Measurements from ENCODE around the gene LAMC3. TPM values are rescaled to one million over a fixed set of nuclear protein-coding genes. Genes with fewer than 3 reads are reported as not detected.

The LAMC3 gene
- total RNA-seq, 4 donors from 2014 or later, result 0.06 to 0.50 (median 0.34) TPM; not detected in 1

- peaks cover 77 to 98% (median 94%) of the 10 kb centered on the region in 4 donors for H3K36me3 ChIP-seq
- H3K4me1 ChIP-seq, result no peaks in the 10 kb centered on the region
- intact Hi-C loops (cut with DNase I), result loop anchor here (10.0 kb wide), 1 partner anchor 1135 kb away; no protein-coding TSS in a partner anchor
- no peaks in the 10 kb centered on the region for H3K9me3 ChIP-seq
- H3K27me3 ChIP-seq, result no peaks in the 10 kb centered on the region
- 92% methylated on average over 4 of the region's 4 CpGs for WGBS
- TF ChIP-seq EP300 (IDR thresholded peaks at IDR 0.05), result no peak
- no peak for TF ChIP-seq POLR2AphosphoS5 (IDR thresholded peaks at IDR 0.05)
- TF ChIP-seq POLR2A (IDR thresholded peaks at IDR 0.05; ENCODE audit: low read depth), result no peak
- TF ChIP-seq, protein P1, sequence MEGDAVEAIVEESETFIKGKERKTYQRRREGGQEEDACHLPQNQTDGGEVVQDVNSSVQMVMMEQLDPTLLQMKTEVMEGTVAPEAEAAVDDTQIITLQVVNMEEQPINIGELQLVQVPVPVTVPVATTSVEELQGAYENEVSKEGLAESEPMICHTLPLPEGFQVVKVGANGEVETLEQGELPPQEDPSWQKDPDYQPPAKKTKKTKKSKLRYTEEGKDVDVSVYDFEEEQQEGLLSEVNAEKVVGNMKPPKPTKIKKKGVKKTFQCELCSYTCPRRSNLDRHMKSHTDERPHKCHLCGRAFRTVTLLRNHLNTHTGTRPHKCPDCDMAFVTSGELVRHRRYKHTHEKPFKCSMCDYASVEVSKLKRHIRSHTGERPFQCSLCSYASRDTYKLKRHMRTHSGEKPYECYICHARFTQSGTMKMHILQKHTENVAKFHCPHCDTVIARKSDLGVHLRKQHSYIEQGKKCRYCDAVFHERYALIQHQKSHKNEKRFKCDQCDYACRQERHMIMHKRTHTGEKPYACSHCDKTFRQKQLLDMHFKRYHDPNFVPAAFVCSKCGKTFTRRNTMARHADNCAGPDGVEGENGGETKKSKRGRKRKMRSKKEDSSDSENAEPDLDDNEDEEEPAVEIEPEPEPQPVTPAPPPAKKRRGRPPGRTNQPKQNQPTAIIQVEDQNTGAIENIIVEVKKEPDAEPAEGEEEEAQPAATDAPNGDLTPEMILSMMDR (IDR thresholded peaks at IDR 0.05), result no peak
- no peak overlapping the region for H3K4me3 ChIP-seq
- no peak overlapping the region for H3K27ac ChIP-seq (replicated peaks in 1 of 4)
- DNase-seq (ENCODE audit: extremely low spot score), result no peak
Measured at GRCh38 chr9:131140112-131140511, 131.1 kb downstream of the LAMC3 start.

- H3K27ac ChIP-seq (replicated peaks in 1 of 4), result no peak overlapping the region
- WGBS, result 91% methylated on average over 3 of the region's 3 CpGs
Measured at GRCh38 chr9:131140550-131140949, 131.6 kb downstream of the LAMC3 start.

GRCh38 chr9:131142160-131142559 is 133.2 kb downstream of the LAMC3 start:
- no peak for TF ChIP-seq POLR2A (IDR thresholded peaks at IDR 0.05; ENCODE audit: low read depth)
- TF ChIP-seq EP300 (IDR thresholded peaks at IDR 0.05), result no peak
- TF ChIP-seq, protein P1 (IDR thresholded peaks at IDR 0.05), result no peak
- no peak for TF ChIP-seq POLR2AphosphoS5 (IDR thresholded peaks at IDR 0.05)
- WGBS, result 81% methylated on average over 3 of the region's 3 CpGs
- Histone ChIP-seq H3K4me3 (no peak overlapping the region), H3K9me3 (no peaks in the 10 kb centered on the region), H3K27me3 (no peaks in the 10 kb centered on the region), H3K27ac (replicated peaks in 1 of 4) (no peak overlapping the region), H3K4me1 (no peaks in the 10 kb centered on the region), H3K36me3 (peaks cover 76 to 98% (median 94%) of the 10 kb centered on the region in 4 donors)
- intact Hi-C loops (cut with DNase I), result loop anchor here (10.0 kb wide), 1 partner anchor 1133 kb away; no protein-coding TSS in a partner anchor
- DNase-seq (ENCODE audit: extremely low spot score), result no peak

More at GRCh38 chr9:131140550-131140949, 131.6 kb downstream of the LAMC3 start:
- H3K4me1 ChIP-seq, result no peaks in the 10 kb centered on the region
- no peak for DNase-seq (ENCODE audit: extremely low spot score)
- intact Hi-C loops (cut with DNase I), result loop anchor here (10.0 kb wide), 1 partner anchor 1134 kb away; no protein-coding TSS in a partner anchor
- no peaks in the 10 kb centered on the region for H3K9me3 ChIP-seq
- peaks cover 77 to 98% (median 94%) of the 10 kb centered on the region in 4 donors for H3K36me3 ChIP-seq
- no peaks in the 10 kb centered on the region for H3K27me3 ChIP-seq
- TF ChIP-seq EP300 (IDR thresholded peaks at IDR 0.05) (no peak), POLR2A (IDR thresholded peaks at IDR 0.05; ENCODE audit: low read depth) (no peak), POLR2AphosphoS5 (IDR thresholded peaks at IDR 0.05) (no peak)
- TF ChIP-seq, protein P1 (IDR thresholded peaks at IDR 0.05), result no peak
- no peak overlapping the region for H3K4me3 ChIP-seq

Small RNA genes within 50 kb of the gene (small RNA-seq; reads per million reads assigned to genes)
- gene RF00322 (0 reads per million in 3 donors), gene RNU6-881P (0 reads per million in 3 donors)

Other genes with a start within 250 kb of the LAMC3 start
- gene ABL1, start 173.9 kb upstream of the LAMC3 start, total RNA-seq, result 100 to 1,000 TPM in 3 of 4 donors, 10 to 100 TPM in 1; 90.9 to 151 (median 133) TPM
- not detected for gene QRFP, start 112.4 kb upstream of the LAMC3 start, total RNA-seq
- gene FIBCD1, start 69.9 kb upstream of the LAMC3 start, total RNA-seq, result under 1 TPM in 3 of 4 donors, not detected in 1; 0.40 to 0.83 (median 0.42) TPM
- gene AIF1L, start 87.4 kb downstream of the LAMC3 start, total RNA-seq, result 10 to 100 TPM in 3 of 4 donors, 1 to 10 TPM in 1; 9.1 to 24.8 (median 19.3) TPM
- 10 to 100 TPM; 26.4 to 36.2 (median 28.7) TPM for gene NUP214, start 116.4 kb downstream of the LAMC3 start, total RNA-seq